ENCODE results near the gene PHACTR4.
"Not testable (repeated sequence)": the region's sequence is repeated elsewhere in the genome, so short reads cannot be mapped to it uniquely, and the experiment has no call there.

PHACTR4 gene

GRCh38 chr1:28518745-28519341, 149.3 kb downstream of the PHACTR4 start:
- no peak overlapping the region for H2BK5ac ChIP-seq (ENCODE audit: low read depth, low read length, poor library complexity, severe bottlenecking)
- peak overlapping the region; percentile 53 for H2AFZ ChIP-seq (ENCODE audit: low read depth, low read length)
- H2BK12ac ChIP-seq (ENCODE audit: low read length in 2 of 2) = no peak overlapping the region
- peak overlapping the region; percentile 86 for H3K4me2 ChIP-seq (ENCODE audit: low read length, poor library complexity, severe bottlenecking)
- H3K9ac ChIP-seq (ENCODE audit: low read length) = peak overlapping the region; percentile 86
- H3K4ac ChIP-seq (ENCODE audit: low read depth in 1 of 2, low read length in 2 of 2) = no peak overlapping the region
- H2BK15ac ChIP-seq (ENCODE audit: low read depth, poor library complexity, severe bottlenecking) = peak overlapping the region; percentile 67
- H3K4me3 ChIP-seq (ENCODE audit: insufficient read depth in 1 of 2, low read depth in 1 of 2, low read length in 2 of 2) = peak overlapping the region; percentile 89 to 92
- peak overlapping the region; percentile 18 for H4K91ac ChIP-seq (ENCODE audit: low read length)
- H3K23ac ChIP-seq (ENCODE audit: low read length in 2 of 2) = peak overlapping the region in 1 of 2 experiments; percentile 94
- 11% methylated on average over 20 of the region's 21 CpGs for WGBS
- H3K14ac ChIP-seq (ENCODE audit: low read length in 2 of 2) = peak overlapping the region in 1 of 2 experiments; percentile 96
- H3K18ac ChIP-seq (ENCODE audit: low read depth in 1 of 2, low read length in 2 of 2) = peak overlapping the region; percentile 38
- no peak overlapping the region for H2AK5ac ChIP-seq (ENCODE audit: low read length, severe bottlenecking)
- no peak overlapping the region for H2BK120ac ChIP-seq (ENCODE audit: low read depth, low read length)
- H3K36me3 ChIP-seq (ENCODE audit: control insufficient read depth in 1 of 2, insufficient read depth in 2 of 2, low read depth in 1 of 2, low read length in 2 of 2) = peaks cover 2 to 3% of the 10 kb centered on the region in 2 experiments
- no peak overlapping the region for H3K27ac ChIP-seq (ENCODE audit: low read length, poor library complexity, severe bottlenecking)
- peaks cover 18% of the 10 kb centered on the region for H3K79me1 ChIP-seq (replicated peaks; ENCODE audit: low read length, poor library complexity, severe bottlenecking)
- H4K8ac ChIP-seq (ENCODE audit: low read length) = no peak overlapping the region
- peaks cover 18% of the 10 kb centered on the region for H3K4me1 ChIP-seq (ENCODE audit: control insufficient read depth, insufficient read depth, low read depth, low read length)
- DNase-seq = peak; percentile 36
- H3K27me3 ChIP-seq (ENCODE audit: control insufficient read depth in 1 of 2, insufficient read depth in 1 of 2, low read length in 2 of 2) = no peaks in the 10 kb centered on the region
- no peaks in the 10 kb centered on the region for H3K9me3 ChIP-seq (ENCODE audit: control insufficient read depth, low read length)

GRCh38 chr1:28519946-28520725, 150.6 kb downstream of the PHACTR4 start:
- no peak overlapping the region for H2BK15ac ChIP-seq (ENCODE audit: low read depth, poor library complexity, severe bottlenecking)
- H3K27ac ChIP-seq (ENCODE audit: low read length, poor library complexity, severe bottlenecking) = no peak overlapping the region
- 89% methylated on average over 9 of the region's 10 CpGs for whole genome bisulfite sequencing
- H3K23ac ChIP-seq (ENCODE audit: low read length in 2 of 2) = no peak overlapping the region
- no peak overlapping the region for H2BK120ac ChIP-seq (ENCODE audit: low read depth, low read length)
- peaks cover 18% of the 10 kb centered on the region for H3K4me1 ChIP-seq (ENCODE audit: control insufficient read depth, insufficient read depth, low read depth, low read length)
- no peak overlapping the region for H3K9ac ChIP-seq (ENCODE audit: low read length)
- H3K4me3 ChIP-seq (ENCODE audit: insufficient read depth in 1 of 2, low read depth in 1 of 2, low read length in 2 of 2) = no peak overlapping the region
- peaks cover 26% of the 10 kb centered on the region for H3K79me1 ChIP-seq (replicated peaks; ENCODE audit: low read length, poor library complexity, severe bottlenecking)
- no peak overlapping the region for H2BK12ac ChIP-seq (ENCODE audit: low read length in 2 of 2)
- no peak overlapping the region for H4K91ac ChIP-seq (ENCODE audit: low read length)
- no peaks in the 10 kb centered on the region for H3K27me3 ChIP-seq (ENCODE audit: control insufficient read depth in 1 of 2, insufficient read depth in 1 of 2, low read length in 2 of 2)
- no peak overlapping the region for H2BK5ac ChIP-seq (ENCODE audit: low read depth, low read length, poor library complexity, severe bottlenecking)
- peaks cover 0 to 6% of the 10 kb centered on the region in 2 experiments for H3K36me3 ChIP-seq (ENCODE audit: control insufficient read depth in 1 of 2, insufficient read depth in 2 of 2, low read depth in 1 of 2, low read length in 2 of 2)
- no peak overlapping the region for H3K18ac ChIP-seq (ENCODE audit: low read depth in 1 of 2, low read length in 2 of 2)
- no peak overlapping the region for H3K4me2 ChIP-seq (ENCODE audit: low read length, poor library complexity, severe bottlenecking)
- H2AK5ac ChIP-seq (ENCODE audit: low read length, severe bottlenecking) = no peak overlapping the region
- H3K4ac ChIP-seq (ENCODE audit: low read depth in 1 of 2, low read length in 2 of 2) = no peak overlapping the region
- no peak for DNase-seq
- no peaks in the 10 kb centered on the region for H3K9me3 ChIP-seq (ENCODE audit: control insufficient read depth, low read length)
- H2AFZ ChIP-seq (ENCODE audit: low read depth, low read length) = no peak overlapping the region
- no peak overlapping the region for H3K14ac ChIP-seq (ENCODE audit: low read length in 2 of 2)
- H4K8ac ChIP-seq (ENCODE audit: low read length) = no peak overlapping the region

GRCh38 chr1:28520796-28521195, 151.3 kb downstream of the PHACTR4 start:
- not testable (repeated sequence) for H3K23ac ChIP-seq (ENCODE audit: low read length in 2 of 2); H4K91ac ChIP-seq (ENCODE audit: low read length); DNase-seq; H3K18ac ChIP-seq (ENCODE audit: low read depth in 1 of 2, low read length in 2 of 2); H3K27ac ChIP-seq (ENCODE audit: low read length, poor library complexity, severe bottlenecking); H2AK5ac ChIP-seq (ENCODE audit: low read length, severe bottlenecking); H3K4me2 ChIP-seq (ENCODE audit: low read length, poor library complexity, severe bottlenecking); H3K4ac ChIP-seq (ENCODE audit: low read depth in 1 of 2, low read length in 2 of 2); H3K27me3 ChIP-seq (ENCODE audit: control insufficient read depth in 1 of 2, insufficient read depth in 1 of 2, low read length in 2 of 2); H2BK15ac ChIP-seq (ENCODE audit: low read depth, poor library complexity, severe bottlenecking); H3K36me3 ChIP-seq (ENCODE audit: control insufficient read depth in 1 of 2, insufficient read depth in 2 of 2, low read depth in 1 of 2, low read length in 2 of 2); H3K9ac ChIP-seq (ENCODE audit: low read length); H3K4me3 ChIP-seq (ENCODE audit: insufficient read depth in 1 of 2, low read depth in 1 of 2, low read length in 2 of 2); H2BK5ac ChIP-seq (ENCODE audit: low read depth, low read length, poor library complexity, severe bottlenecking); H2AFZ ChIP-seq (ENCODE audit: low read depth, low read length); H2BK120ac ChIP-seq (ENCODE audit: low read depth, low read length); H4K8ac ChIP-seq (ENCODE audit: low read length); H2BK12ac ChIP-seq (ENCODE audit: low read length in 2 of 2); H3K14ac ChIP-seq (ENCODE audit: low read length in 2 of 2); H3K9me3 ChIP-seq (ENCODE audit: control insufficient read depth, low read length)
- peaks cover 30% of the 10 kb centered on the region for H3K79me1 ChIP-seq (replicated peaks; ENCODE audit: low read length, poor library complexity, severe bottlenecking)
- WGBS = 95% methylated on average over 12 of the region's 12 CpGs
- H3K4me1 ChIP-seq (ENCODE audit: control insufficient read depth, insufficient read depth, low read depth, low read length) = peaks cover 18% of the 10 kb centered on the region

- peaks cover 33% of the 10 kb centered on the region for H3K79me1 ChIP-seq (replicated peaks; ENCODE audit: low read length, poor library complexity, severe bottlenecking)
- H3K4me2 ChIP-seq (ENCODE audit: low read length, poor library complexity, severe bottlenecking) = no peak overlapping the region
- H3K4me3 ChIP-seq (ENCODE audit: insufficient read depth in 1 of 2, low read depth in 1 of 2, low read length in 2 of 2) = no peak overlapping the region
- peaks cover 0 to 6% of the 10 kb centered on the region in 2 experiments for H3K36me3 ChIP-seq (ENCODE audit: control insufficient read depth in 1 of 2, insufficient read depth in 2 of 2, low read depth in 1 of 2, low read length in 2 of 2)
- H2AFZ ChIP-seq (ENCODE audit: low read depth, low read length) = no peak overlapping the region
- no peak overlapping the region for H3K14ac ChIP-seq (ENCODE audit: low read length in 2 of 2)
- no peak overlapping the region for H3K23ac ChIP-seq (ENCODE audit: low read length in 2 of 2)
- H3K27ac ChIP-seq (ENCODE audit: low read length, poor library complexity, severe bottlenecking) = no peak overlapping the region
- 95% methylated on average over 6 of the region's 6 CpGs for WGBS
- H3K9ac ChIP-seq (ENCODE audit: low read length) = no peak overlapping the region
- H3K4me1 ChIP-seq (ENCODE audit: control insufficient read depth, insufficient read depth, low read depth, low read length) = peaks cover 18% of the 10 kb centered on the region
- no peaks in the 10 kb centered on the region for H3K9me3 ChIP-seq (ENCODE audit: control insufficient read depth, low read length)
- H2AK5ac ChIP-seq (ENCODE audit: low read length, severe bottlenecking) = no peak overlapping the region
- no peak overlapping the region for H2BK15ac ChIP-seq (ENCODE audit: low read depth, poor library complexity, severe bottlenecking)
- H3K18ac ChIP-seq (ENCODE audit: low read depth in 1 of 2, low read length in 2 of 2) = no peak overlapping the region
- no peak overlapping the region for H2BK12ac ChIP-seq (ENCODE audit: low read length in 2 of 2)
- H3K4ac ChIP-seq (ENCODE audit: low read depth in 1 of 2, low read length in 2 of 2) = no peak overlapping the region
- no peak overlapping the region for H4K8ac ChIP-seq (ENCODE audit: low read length)
- H3K27me3 ChIP-seq (ENCODE audit: control insufficient read depth in 1 of 2, insufficient read depth in 1 of 2, low read length in 2 of 2) = no peaks in the 10 kb centered on the region
- no peak overlapping the region for H2BK120ac ChIP-seq (ENCODE audit: low read depth, low read length)
- H4K91ac ChIP-seq (ENCODE audit: low read length) = no peak overlapping the region
- no peak for DNase-seq
- no peak overlapping the region for H2BK5ac ChIP-seq (ENCODE audit: low read depth, low read length, poor library complexity, severe bottlenecking)
Measured at GRCh38 chr1:28521502-28522164, 152.1 kb downstream of the PHACTR4 start.

All from mesenchymal stem cell (in vitro differentiated cells and primary cell).